NCI-H1048 (cell line): Measurements from ENCODE around the gene IDH1.
"Not testable (repeated sequence)": the region's sequence is repeated elsewhere in the genome, so short reads cannot be mapped to it uniquely, and the experiment has no call there.

Experiments used
- DNase-seq: peaks from one replicate; lab custom pipeline; 2025; lab: John Stamatoyannopoulos, UW

The IDH1 gene

GRCh38 chr2:208256849-208257813 is 2.3 kb upstream of the IDH1 start:
- DNase-seq, result not testable (repeated sequence)

DNA sequence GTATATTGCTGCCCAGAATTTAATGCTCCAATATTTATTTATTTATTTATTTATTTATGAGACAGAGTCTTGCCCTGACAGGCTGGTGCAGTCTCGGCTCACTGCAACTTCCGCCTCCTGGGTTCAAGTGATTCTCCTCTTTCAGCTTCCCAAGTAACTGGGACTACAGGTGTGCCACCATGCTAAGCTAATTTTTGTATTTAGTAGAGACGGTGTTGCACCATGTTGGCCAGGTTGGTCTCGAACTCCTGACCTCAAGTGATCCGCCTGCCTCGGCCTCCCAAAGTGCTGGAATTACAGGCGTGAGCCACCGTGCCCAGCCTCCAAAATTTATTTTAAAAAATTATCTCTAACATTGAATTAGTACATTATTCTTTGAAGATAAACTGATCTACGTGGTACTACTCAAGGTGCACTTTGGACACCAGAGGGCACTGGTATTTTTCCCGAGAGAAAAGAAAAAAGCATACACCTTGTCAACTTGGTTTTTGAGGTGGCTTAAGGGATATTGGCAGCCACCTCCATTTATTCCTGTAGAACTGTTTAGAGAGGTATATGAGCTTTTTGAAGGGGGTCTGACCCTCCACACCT is 1.4 kb upstream of the IDH1 start:
- no peak for DNase-seq

DNA sequence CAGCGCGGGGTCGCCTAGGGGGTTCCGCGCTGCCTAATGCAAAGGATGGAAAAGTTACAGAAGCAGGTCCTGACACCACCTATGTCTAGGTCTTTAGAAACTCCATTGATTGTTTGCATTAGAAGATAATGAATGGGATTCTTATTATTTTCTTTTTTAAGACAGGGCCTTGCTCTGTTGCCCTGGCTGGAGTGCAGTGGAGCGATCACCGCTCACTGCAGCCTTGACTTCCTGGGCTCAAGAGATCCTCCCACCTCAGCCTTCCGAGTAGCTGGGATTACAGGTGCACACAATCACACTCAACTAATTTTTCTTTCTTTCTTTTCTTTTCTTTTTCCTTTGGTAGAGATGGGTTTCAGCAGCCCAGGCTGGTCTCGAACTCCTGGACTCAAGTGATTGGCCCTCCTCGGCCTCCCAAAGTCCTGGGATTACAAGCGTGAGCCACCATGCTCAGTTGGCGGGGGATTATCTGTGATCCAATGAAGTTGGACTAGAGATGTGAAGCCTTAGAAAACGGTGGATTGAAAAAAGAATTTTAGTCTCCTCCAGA is 761 bp upstream of the IDH1 start:
- no peak for DNase-seq

DNA sequence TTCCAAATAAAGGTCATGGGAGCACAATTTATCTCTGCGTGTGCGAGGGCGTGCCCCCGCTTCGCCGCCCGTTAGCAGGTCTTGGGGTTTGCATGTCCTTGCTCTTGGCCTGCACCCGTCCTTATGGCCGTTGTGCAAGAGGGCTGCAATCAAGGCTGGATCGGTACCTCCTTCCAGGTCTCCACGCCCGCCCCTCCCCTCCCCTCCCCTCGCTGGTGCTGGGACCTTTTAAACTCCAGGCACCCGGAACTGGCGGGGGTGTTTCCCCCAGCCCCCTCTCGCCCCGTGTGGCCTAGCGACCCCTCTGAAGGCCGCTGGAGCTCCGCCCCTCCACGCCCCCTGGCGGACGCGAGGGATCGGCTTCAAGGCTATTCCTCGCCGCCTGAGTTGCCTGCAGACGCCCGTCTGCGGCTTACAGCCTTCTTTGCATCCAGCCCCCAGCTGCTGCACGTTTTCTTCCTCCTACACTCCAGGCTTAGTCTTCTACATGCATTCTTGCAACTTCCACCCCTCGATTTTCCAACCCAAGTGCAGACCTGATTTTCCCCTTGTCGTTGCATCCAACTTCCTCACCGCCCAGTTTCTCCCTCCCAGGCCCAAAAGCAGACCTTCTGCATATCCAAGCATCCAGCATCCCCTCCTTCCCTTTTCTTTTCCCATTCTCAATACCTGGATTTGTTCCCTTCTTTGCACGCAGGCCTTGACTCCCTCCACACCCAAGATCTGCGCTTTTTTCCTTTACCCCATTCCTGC is 577 bp downstream of the IDH1 start:
- no peak for DNase-seq

GRCh38 chr2:208253600-208254117 is 1.2 kb downstream of the IDH1 start:
- no peak for DNase-seq

- no peak for DNase-seq
These were observed 2.0 kb downstream of the IDH1 start for GRCh38 chr2:208252716-208253492.

DNA sequence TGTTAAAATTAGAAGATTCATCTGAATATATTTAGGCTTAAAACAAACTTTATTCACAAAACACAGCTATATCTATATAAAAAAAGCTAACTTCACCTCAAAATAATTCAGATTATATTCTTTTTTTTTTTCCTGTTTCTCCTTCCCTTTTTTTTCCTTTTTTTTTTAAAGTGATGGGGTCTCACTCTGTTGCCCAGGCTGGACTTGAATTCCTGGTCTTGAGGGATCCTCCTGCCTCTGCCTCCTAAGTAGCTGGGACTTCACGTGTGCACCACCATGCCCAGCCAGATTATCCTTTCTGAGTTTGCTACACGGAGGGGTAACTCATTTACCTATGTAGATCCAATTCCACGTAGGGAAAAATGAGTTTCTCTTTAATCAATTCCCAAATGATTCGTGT is 3.8 kb downstream of the IDH1 start:
- no peak for DNase-seq

- DNase-seq, result no peak
These were observed 4.5 kb downstream of the IDH1 start for GRCh38 chr2:208250388-208250787.

DNA sequence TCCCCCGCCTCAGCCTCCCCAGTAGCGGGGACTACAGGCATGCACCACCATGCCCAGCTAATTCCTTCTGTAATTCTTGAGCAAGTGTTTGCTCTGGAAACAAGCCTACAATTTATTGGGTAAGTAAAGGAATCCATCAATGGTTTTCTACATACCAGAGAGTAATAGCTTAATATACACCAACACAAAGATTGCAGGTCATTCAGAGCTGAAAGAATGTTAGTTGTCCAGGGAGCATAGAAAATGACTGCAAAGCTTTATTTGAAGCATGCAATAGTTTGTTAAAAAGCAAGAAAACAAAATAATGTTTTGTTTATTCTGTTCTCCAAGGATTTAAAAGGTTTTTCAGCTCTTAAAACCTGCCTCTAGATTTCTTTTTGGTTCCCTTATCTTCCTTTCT is 5.6 kb downstream of the IDH1 start:
- DNase-seq, result no peak

- no peak for DNase-seq
These were observed 6.3 kb downstream of the IDH1 start for GRCh38 chr2:208248601-208249000.

- DNase-seq, result no peak
These were observed 9.1 kb downstream of the IDH1 start for GRCh38 chr2:208245746-208246145.

- no peak for DNase-seq
These were observed 10.4 kb downstream of the IDH1 start for GRCh38 chr2:208244422-208244821.

- DNase-seq, result no peak
These were observed 14.2 kb downstream of the IDH1 start for GRCh38 chr2:208240619-208241209.

DNA sequence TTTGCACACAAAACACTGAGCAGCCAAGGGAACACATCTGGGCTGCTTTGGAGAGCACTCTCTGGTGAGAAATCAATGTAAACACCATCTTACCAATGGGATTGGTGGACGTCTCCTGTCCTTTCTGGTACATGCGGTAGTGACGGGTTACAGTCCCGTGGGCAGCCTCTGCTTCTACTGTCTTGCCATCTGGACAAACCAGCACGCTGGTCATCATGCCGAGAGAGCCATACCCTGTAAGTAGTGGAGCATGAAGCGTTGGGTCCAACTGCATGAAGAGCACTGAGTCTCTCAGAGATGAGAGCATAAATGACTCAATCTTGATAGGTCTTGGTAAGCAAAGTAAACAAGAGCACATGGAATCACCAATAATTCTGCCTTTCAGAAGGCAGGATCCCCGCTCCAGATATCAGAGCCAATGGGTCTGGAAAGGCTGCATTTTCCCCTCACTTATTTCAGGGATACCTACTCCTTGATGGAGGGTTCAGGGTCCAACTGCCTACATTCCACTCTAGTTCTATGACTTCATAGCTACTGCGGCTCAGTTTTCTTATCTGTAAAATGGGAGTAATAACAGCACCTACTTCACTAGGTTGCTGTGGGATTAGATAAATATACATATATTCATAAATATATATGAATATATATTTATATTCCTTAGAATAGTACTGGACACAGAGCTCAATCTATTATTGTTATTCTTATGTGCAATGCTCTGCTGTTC is 14.9 kb downstream of the IDH1 start:
- DNase-seq, result no peak

DNA sequence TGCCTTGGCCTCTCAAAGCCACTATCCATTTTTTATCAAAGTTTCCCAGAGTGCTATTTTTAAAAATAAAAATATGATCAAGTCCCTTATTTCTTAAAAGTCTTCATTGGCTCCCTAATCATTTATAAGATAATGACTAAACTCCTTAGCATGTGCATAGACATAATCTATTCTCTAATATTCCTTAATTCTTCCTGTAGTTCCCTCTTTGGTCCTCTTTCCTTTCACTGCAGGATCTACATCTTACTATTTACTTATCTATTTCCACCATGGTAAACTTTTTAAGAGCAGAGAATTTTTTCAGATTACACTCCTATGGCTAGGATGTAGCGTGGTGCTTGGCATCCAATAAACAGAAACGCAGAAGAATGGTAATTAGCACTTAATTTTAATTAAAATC is 19.0 kb downstream of the IDH1 start:
- no peak for DNase-seq

DNA sequence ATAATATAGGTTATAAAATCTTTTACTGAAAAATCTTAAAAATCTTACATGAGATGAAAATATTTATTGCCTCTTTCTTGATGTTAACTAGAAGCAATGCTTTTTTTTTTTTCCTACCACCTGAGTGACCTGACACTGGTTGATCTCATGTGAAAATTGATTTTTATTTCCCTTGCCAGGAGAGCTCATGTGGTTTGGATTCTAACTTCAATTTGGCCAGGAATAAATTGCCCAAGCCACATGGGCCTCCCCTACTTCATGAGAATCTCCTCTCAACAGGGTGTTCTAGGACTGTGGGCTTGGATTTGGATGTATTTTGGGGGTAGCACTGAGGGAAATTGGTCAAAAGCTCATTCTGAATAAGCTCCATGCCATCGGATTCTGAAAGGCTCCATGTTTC is 20.1 kb downstream of the IDH1 start:
- DNase-seq, result no peak

DNA sequence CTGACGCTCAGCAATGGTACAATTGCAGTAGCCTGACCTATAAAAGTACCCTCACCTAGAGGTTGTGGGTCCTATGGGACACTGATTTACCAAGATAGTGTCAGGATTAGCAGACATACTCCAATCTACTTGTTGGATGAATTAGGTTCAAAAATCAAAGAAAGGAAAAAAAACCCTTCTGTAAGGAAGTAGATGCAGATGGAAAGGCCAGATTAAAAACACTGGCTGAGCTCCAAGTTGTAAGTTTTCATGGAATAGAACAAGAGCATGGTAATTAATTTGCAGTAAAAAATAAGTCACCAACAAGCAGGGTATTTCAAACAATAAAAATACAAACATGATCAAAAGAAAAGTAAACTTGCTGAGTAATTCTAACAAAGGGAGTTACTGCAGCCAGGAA is 26.4 kb downstream of the IDH1 start:
- no peak for DNase-seq

DNA sequence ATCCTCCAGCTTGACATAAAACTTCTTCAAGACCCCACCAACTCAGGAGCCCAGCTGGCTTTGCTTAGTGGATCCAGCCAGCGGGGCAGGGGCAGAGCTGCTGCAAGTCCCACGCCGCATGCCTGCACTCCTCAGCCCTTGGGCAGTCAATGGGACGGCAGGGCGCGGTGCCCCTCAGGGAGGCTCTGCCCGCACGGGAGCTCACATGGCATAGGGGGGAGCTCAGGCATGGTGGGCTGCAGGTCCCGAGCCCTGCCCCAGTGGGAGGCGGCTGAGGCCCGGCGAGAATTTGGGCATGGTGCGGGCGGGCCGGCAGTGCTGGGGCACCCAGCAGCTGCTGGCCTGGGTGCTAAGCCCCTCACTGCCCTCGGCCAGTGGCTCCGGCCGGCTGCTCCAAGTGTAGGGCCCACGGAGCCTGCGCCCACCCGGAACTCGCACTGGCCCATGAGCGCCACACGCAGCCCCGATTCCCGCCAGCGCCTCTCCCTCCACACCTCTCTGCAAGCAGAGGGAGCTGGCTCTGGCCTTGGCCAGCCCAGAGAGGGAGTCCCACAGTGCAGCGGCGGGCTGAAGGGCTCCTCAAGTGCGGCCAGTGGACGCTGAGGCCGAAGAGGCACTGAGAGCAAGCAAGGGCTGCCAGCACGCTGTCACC is 27.2 kb downstream of the IDH1 start:
- no peak for DNase-seq

DNA sequence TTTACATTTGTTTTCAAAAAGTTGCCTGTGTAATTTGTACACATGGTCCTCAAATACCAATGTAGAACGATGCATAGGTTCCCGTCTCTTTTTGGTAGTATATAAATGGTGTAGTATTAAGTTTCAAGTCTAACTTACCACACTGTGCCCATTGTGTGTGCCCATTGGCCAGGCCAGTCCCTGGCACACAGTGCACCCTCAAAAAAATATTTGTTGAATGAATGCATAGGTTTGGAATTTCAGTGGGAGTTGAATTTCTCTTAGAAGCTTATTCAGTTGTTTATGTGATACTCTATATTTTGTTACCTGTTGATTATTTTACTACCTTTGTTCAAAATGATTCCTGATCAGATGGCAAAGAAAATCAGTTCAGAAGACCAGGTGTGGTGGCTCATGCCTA is 30.1 kb downstream of the IDH1 start:
- DNase-seq, result no peak

GRCh38 chr2:208222351-208222750 is 32.5 kb downstream of the IDH1 start:
- no peak for DNase-seq
